ENCODE results near the gene PEG3. TPM values are rescaled to one million over a fixed set of nuclear protein-coding genes. Genes with fewer than 3 reads are reported as not detected.
"Not testable (repeated sequence)": the region's sequence is repeated elsewhere in the genome, so short reads cannot be mapped to it uniquely, and the experiment has no call there.

The PEG3 gene
- total RNA-seq, 1 donor from 2014 or later = not detected

DNA sequence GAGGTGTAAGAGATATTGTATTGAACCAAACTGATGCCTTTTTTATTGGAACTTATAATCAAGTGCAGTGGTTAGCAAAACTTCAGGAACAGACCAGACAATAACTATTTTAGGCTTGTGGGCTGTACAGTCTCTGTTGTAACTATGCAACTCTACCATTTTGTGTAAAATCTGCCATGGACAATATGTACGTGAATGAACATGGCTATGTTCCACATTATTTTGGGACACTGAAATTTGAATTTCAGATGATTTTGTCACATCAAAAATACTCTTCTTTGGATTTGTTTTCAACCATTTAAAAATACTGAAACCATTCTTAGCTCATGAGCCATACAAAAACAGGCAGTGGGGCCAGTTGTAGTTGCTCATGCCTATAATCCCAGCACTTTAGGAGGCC, 27.9 kb upstream of the PEG3 start:
- Mint-ChIP-seq H3K4me1 (ENCODE audit: unreplicated experiment) (no peaks in the 10 kb centered on the region), H3K27me3 (ENCODE audit: unreplicated experiment) (no peaks in the 10 kb centered on the region), H3K27ac (ENCODE audit: unreplicated experiment) (no peak overlapping the region), H3K9me3 (ENCODE audit: unreplicated experiment) (peaks cover 43% of the 10 kb centered on the region), H3K4me3 (ENCODE audit: unreplicated experiment) (no peak overlapping the region), H3K36me3 (ENCODE audit: unreplicated experiment) (no peaks in the 10 kb centered on the region)
- DNase-seq (ENCODE audit: extremely low spot score, unreplicated experiment) = no peak
- TF ChIP-seq, protein P1, sequence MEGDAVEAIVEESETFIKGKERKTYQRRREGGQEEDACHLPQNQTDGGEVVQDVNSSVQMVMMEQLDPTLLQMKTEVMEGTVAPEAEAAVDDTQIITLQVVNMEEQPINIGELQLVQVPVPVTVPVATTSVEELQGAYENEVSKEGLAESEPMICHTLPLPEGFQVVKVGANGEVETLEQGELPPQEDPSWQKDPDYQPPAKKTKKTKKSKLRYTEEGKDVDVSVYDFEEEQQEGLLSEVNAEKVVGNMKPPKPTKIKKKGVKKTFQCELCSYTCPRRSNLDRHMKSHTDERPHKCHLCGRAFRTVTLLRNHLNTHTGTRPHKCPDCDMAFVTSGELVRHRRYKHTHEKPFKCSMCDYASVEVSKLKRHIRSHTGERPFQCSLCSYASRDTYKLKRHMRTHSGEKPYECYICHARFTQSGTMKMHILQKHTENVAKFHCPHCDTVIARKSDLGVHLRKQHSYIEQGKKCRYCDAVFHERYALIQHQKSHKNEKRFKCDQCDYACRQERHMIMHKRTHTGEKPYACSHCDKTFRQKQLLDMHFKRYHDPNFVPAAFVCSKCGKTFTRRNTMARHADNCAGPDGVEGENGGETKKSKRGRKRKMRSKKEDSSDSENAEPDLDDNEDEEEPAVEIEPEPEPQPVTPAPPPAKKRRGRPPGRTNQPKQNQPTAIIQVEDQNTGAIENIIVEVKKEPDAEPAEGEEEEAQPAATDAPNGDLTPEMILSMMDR (IDR thresholded peaks at IDR 0.05) = no peak

DNA sequence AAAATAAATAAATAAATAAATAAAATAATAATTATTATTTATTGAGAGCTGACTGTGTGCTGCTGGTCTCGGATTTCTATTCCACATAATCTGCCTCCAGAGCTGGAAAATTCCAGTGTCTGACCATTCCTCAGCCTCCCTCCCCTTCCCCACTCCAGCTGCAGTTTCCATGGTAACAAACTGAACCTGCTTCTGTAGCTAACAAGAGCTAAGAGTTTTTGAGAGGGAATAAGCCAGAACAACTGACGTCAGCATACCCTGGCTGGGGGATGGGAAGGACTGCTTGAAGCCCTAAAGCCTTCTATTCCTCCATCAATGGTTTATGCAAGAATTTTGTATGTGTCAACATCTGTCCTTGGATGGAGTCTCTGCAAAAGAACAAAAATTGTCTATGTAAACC, 26.0 kb upstream of the PEG3 start:
- TF ChIP-seq, protein P1 (IDR thresholded peaks at IDR 0.05) = no peak
- no peaks in the 10 kb centered on the region for H3K27me3 Mint-ChIP-seq (ENCODE audit: unreplicated experiment)
- no peaks in the 10 kb centered on the region for H3K4me1 Mint-ChIP-seq (ENCODE audit: unreplicated experiment)
- H3K27ac Mint-ChIP-seq (ENCODE audit: unreplicated experiment) = no peak overlapping the region
- no peak overlapping the region for H3K4me3 Mint-ChIP-seq (ENCODE audit: unreplicated experiment)
- H3K36me3 Mint-ChIP-seq (ENCODE audit: unreplicated experiment) = no peaks in the 10 kb centered on the region
- no peak for DNase-seq (ENCODE audit: extremely low spot score, unreplicated experiment)
- peaks cover 40% of the 10 kb centered on the region for H3K9me3 Mint-ChIP-seq (ENCODE audit: unreplicated experiment)

DNA sequence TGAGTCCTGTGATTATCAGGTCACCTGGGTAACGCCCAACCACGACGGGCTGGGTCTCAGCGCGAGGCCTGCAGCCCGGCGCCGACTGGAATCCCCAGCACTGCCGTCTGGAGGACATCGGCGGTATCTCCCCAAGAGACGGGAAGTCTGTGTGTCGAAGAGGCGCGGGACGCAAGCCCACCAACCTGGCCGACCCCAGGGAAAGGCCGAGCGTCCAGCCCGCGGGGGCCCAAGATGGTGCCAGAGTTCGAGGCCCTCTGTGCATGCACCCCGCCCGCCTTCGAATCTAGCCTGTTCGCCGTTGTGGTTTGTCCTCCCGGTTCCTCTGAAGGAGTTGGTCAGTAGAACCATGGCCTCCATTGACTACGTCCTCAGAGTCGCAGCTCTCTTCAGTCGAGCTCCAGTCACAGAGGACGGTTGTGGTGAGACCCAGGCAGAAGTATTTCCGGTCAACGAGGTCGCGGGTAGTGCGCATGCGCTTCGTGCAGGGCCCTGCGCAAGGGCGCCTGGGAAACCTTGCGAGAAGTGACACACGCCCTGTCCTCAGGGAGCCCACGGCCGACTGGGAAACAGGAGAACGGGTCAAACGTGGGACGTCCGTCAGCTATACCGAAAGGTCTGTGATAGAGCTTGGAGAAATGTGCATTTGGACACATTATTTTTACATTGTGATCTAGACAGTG, 24.1 kb upstream of the PEG3 start:
- H3K27ac Mint-ChIP-seq (ENCODE audit: unreplicated experiment) = no peak overlapping the region
- no peak for DNase-seq (ENCODE audit: extremely low spot score, unreplicated experiment)
- H3K4me1 Mint-ChIP-seq (ENCODE audit: unreplicated experiment) = no peaks in the 10 kb centered on the region
- no peaks in the 10 kb centered on the region for H3K36me3 Mint-ChIP-seq (ENCODE audit: unreplicated experiment)
- no peaks in the 10 kb centered on the region for H3K27me3 Mint-ChIP-seq (ENCODE audit: unreplicated experiment)
- H3K4me3 Mint-ChIP-seq (ENCODE audit: unreplicated experiment) = no peak overlapping the region
- TF ChIP-seq, protein P1 (IDR thresholded peaks at IDR 0.05) = no peak
- H3K9me3 Mint-ChIP-seq (ENCODE audit: unreplicated experiment) = peaks cover 35% of the 10 kb centered on the region

DNA sequence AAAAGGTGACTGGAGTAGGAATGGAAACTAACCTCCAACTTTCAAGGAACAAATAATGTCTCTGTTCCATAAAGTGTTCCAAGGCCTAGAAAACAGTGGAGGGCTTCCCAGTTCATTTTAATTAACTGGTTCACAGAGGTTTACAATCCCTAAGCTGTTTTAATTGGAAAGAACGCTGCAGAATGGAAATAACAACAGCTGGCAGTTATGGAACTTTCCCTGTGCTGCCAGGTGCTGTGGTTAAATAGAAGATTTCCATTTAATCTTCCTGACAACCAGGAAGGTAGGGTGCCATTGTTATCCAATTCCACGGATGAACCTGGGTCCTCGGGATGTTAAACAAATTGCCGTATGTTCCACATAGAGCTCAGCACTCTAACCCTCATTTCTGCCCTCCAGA, 22.2 kb upstream of the PEG3 start:
- H3K9me3 Mint-ChIP-seq (ENCODE audit: unreplicated experiment) = peaks cover 43% of the 10 kb centered on the region
- H3K36me3 Mint-ChIP-seq (ENCODE audit: unreplicated experiment) = no peaks in the 10 kb centered on the region
- no peaks in the 10 kb centered on the region for H3K4me1 Mint-ChIP-seq (ENCODE audit: unreplicated experiment)
- TF ChIP-seq, protein P1 (IDR thresholded peaks at IDR 0.05) = no peak
- no peaks in the 10 kb centered on the region for H3K27me3 Mint-ChIP-seq (ENCODE audit: unreplicated experiment)
- DNase-seq (ENCODE audit: extremely low spot score, unreplicated experiment) = no peak
- no peak overlapping the region for H3K27ac Mint-ChIP-seq (ENCODE audit: unreplicated experiment)
- H3K4me3 Mint-ChIP-seq (ENCODE audit: unreplicated experiment) = no peak overlapping the region

DNA sequence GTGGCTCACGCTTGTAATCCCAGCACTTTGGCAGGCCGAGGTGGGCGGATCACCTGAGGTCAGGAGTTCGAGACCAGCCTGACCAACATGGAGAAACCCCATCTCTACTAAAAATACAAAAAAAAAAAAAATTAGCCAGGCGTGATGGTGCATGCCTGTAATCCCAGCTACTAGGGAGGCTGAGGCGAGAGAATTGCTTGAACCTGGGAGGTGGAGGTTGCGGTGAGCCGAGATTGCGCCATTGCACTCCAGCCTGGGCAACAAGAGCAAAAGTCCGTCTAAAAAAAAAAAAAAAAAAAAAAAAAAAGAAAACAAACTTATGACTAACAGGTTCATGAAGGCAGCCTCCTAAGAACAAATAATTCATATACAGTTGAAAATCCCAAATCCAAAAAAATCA, 19.9 kb upstream of the PEG3 start:
- not testable (repeated sequence) for DNase-seq (ENCODE audit: extremely low spot score, unreplicated experiment); H3K36me3 Mint-ChIP-seq (ENCODE audit: unreplicated experiment); H3K27ac Mint-ChIP-seq (ENCODE audit: unreplicated experiment); H3K4me1 Mint-ChIP-seq (ENCODE audit: unreplicated experiment); H3K27me3 Mint-ChIP-seq (ENCODE audit: unreplicated experiment); H3K4me3 Mint-ChIP-seq (ENCODE audit: unreplicated experiment)
- peaks cover 40% of the 10 kb centered on the region for H3K9me3 Mint-ChIP-seq (ENCODE audit: unreplicated experiment)
